ENCODE results near the gene OAS3.

The OAS3 gene

DNA sequence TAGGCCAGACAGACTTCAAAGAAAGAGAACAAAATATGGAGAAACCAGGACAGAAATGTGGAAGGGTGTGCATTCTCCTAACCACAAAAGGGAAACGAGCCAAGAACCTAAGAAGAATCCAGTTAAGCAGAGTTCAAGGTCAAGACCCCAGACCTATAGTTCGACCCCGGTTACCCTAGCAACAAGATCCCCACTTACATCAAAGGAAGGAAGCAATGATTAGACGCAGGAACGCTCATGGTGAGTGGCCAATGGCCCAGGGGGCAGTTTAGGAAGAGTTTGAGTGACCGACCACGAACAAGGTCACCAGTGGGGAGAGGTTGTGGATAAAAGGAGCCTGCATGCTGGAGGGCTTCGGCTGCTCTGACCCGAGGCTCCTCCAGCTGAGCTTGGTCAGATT is 76.3 kb downstream of the OAS3 start:
- no peak for DNase-seq (ENCODE audit: low read depth in 2 of 2)

DNA sequence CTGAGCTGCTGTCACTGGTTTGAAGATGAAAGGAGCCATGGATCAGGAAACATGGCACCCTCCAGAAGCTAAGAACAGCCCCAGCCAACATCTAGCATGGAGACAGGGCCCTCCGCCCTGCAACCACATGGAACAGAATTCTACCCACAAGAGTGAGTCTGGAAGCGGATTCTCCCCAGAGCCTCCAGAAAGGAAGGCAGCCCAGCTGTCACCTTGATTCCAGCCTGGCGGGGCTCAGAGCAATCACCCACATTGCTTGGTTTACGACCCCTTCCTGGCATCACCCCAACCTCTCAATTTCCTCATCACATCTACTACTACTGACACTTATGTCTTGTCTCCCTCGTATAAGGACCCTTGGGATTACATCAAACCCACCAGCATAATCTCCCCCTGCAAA is 78.5 kb downstream of the OAS3 start:
- DNase-seq (ENCODE audit: low read depth in 2 of 2): no peak

DNA sequence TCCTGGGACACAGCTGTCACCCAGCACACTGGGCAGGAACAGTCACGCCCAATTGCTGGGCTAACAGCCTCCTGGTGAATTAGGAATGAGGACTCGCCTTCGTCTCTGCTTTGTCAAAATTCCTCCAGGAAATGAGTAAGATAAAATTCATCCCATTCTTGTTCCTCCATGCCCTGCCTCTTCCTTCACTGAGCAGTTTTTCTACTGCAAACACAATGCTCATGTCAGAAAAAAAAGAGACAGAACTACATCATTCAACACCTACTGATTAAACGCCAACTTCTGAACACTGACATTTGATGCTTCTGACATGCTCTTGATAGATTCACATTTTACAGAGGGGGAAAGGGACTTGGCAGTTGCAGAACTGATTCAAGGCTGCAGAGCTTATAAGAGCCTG is 80.8 kb downstream of the OAS3 start:
- no peak for DNase-seq (ENCODE audit: low read depth in 2 of 2)

DNA sequence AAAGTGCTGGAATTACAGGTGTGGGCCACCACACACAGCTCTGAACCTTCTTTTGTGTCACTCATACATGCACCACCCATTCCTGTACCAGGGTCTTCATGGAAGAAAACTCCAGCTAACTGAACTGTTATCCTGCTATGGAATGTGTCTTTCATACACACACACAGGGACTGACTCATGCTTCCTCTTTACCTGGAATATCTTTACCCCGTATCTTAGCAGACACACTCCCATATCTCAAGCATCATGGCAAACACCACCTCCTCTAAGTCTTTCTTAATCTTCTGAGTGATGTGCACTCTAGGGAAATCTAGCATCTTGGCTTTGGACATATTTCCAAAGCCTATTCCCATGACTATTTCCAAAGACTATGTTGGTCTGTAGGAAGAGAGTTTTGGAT is 83.2 kb downstream of the OAS3 start:
- DNase-seq (ENCODE audit: low read depth in 2 of 2): no peak

All from stimulated activated CD8-positive, alpha-beta memory T cell treated with anti-CD3 and anti-CD28 coated beads, Interleukin-15, amount 100 ng/mL, for 48 hours (primary cell).